WERI-Rb-1 (cell line): ENCODE results near the gene YTHDF2.
A peak's percentile ranks its signal among the peaks of the same experiment; 100 is the strongest.
"Not testable (repeated sequence)": the region's sequence is repeated elsewhere in the genome, so short reads cannot be mapped to it uniquely, and the experiment has no call there.

ENCODE experiments used
- DNase-seq: peaks from one replicate; pipeline ENCODE4 v3.0.0-alpha.2; 2020
- H3K27ac ChIP-seq: fragments of 250-450 bp; sonication (Bioruptor Pico); 2 replicates; pipeline ENCODE4 v1.5.1; 2020; ENCODE audit warnings: mild to moderate bottlenecking, moderate library complexity
- H3K27me3 ChIP-seq: fragments of 250-450 bp; sonication (Bioruptor Pico); 2 replicates; pipeline ENCODE4 v1.5.1; 2021; ENCODE audit warnings: mild to moderate bottlenecking, low read depth, moderate library complexity; ENCODE audit not compliant: insufficient read depth, severe bottlenecking
- H3K36me3 ChIP-seq: fragments of 250-450 bp; sonication (Bioruptor Pico); 2 replicates; pipeline ENCODE4 v1.5.1; 2020; ENCODE audit warnings: mild to moderate bottlenecking, moderate library complexity
- H3K4me3 ChIP-seq: 2 replicates; pipeline ENCODE4 v1.5.1; 2011; ENCODE audit warnings: low read depth, mild to moderate bottlenecking, control low read depth, low read length
- H3K9me3 ChIP-seq: fragments of 250-450 bp; sonication (Bioruptor Pico); 2 replicates; pipeline ENCODE4 v1.5.1; 2021; ENCODE audit warnings: mild to moderate bottlenecking, moderate library complexity; ENCODE audit not compliant: severe bottlenecking
- TF ChIP-seq, protein P1 (sequence below): IDR thresholded peaks from 2 replicates; pipeline ENCODE4 v1.5.1; 2011; ENCODE audit warnings: low read depth, mild to moderate bottlenecking, control low read depth, inconsistent platforms, low read length

The YTHDF2 gene

DNA sequence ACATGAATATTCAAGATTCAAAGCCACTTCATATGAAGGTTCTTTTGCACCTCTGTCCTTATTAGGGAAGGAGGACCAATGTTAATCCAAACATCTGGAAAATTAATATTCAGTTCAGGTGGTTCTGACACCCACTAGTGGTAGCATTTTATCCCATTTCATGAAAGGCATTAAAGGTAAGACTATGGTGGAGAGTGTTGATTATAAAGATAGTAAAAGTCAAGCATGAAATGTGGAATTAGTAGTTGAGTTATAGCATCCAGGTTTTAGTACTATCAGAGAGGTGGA lies 17.5 kb upstream of the YTHDF2 start:
- TF ChIP-seq, protein P1, sequence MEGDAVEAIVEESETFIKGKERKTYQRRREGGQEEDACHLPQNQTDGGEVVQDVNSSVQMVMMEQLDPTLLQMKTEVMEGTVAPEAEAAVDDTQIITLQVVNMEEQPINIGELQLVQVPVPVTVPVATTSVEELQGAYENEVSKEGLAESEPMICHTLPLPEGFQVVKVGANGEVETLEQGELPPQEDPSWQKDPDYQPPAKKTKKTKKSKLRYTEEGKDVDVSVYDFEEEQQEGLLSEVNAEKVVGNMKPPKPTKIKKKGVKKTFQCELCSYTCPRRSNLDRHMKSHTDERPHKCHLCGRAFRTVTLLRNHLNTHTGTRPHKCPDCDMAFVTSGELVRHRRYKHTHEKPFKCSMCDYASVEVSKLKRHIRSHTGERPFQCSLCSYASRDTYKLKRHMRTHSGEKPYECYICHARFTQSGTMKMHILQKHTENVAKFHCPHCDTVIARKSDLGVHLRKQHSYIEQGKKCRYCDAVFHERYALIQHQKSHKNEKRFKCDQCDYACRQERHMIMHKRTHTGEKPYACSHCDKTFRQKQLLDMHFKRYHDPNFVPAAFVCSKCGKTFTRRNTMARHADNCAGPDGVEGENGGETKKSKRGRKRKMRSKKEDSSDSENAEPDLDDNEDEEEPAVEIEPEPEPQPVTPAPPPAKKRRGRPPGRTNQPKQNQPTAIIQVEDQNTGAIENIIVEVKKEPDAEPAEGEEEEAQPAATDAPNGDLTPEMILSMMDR: no peak
- Histone ChIP-seq H3K4me3 (no peak overlapping the region), H3K9me3 (no peaks in the 10 kb centered on the region), H3K27me3 (no peaks in the 10 kb centered on the region), H3K36me3 (peaks cover 8% of the 10 kb centered on the region), H3K27ac (no peak overlapping the region)
- DNase-seq: no peak

DNA sequence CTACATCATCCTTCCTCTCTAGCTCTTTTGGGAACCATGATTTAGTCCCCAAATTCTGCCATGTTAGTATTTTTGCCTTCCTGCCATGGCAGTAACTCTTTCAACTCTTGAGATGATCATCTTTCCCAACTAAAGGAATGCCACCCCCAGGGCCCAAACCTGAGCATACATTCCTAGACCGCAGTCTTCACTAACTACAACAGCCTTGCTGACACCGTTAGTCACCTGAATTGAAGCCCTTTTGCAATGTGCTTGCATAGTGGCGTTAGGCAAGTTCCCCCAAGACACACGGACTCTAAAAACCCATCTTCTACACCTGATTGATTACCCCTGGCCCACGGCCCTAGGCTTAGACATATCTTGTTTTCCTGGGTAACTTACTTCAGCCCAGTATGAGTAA lies 16.4 kb upstream of the YTHDF2 start:
- Histone ChIP-seq H3K4me3 (no peak overlapping the region), H3K36me3 (no peaks in the 10 kb centered on the region; the same call in 1 of the 2 replicates), H3K27me3 (no peaks in the 10 kb centered on the region), H3K27ac (no peak overlapping the region), H3K9me3 (no peaks in the 10 kb centered on the region)
- DNase-seq: no peak
- TF ChIP-seq, protein P1: no peak

DNA sequence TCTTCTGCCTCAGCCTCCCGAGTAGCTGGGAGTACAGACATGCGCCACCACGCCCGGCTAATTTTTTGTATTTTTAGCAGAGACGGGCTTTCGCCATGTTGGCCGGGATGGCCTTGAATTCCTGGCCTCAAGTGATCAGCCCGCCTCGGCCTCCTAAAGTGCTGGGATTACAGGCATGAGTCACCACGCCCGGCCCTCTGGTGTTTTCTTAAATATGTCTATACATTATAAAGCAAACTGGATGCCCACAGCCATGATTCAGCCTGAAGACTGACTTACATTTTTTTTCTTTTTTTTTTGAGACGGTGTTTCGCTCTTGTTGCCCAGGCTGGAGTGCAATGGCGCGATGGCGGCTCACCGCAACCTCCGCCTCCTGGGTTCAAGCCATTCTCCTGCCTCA lies 14.8 kb upstream of the YTHDF2 start:
- H3K4me3 ChIP-seq, DNase-seq, H3K36me3 ChIP-seq, H3K27ac ChIP-seq, H3K9me3 ChIP-seq, H3K27me3 ChIP-seq: not testable (repeated sequence)

DNA sequence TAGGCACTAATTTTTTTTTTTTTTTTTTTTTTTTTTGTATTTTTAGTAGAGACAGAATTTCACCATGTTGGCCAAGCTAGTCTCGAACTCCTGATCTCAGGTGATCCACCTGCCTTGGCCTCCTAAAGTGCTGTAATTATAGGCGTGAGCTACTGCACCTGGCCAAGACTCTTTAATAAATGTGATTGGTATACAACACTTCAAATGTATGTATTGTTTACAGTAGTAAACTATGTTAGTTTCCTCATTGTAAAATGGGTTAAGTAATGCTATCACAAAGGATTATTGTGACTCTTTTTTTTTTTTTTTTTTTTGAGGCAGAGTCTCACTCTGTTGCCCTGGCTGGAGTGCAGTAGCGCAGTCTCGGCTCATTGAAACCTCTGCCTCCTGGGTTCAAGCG lies 11.4 kb upstream of the YTHDF2 start:
- H3K4me3 ChIP-seq, H3K27me3 ChIP-seq, H3K36me3 ChIP-seq: not testable (repeated sequence)

DNA sequence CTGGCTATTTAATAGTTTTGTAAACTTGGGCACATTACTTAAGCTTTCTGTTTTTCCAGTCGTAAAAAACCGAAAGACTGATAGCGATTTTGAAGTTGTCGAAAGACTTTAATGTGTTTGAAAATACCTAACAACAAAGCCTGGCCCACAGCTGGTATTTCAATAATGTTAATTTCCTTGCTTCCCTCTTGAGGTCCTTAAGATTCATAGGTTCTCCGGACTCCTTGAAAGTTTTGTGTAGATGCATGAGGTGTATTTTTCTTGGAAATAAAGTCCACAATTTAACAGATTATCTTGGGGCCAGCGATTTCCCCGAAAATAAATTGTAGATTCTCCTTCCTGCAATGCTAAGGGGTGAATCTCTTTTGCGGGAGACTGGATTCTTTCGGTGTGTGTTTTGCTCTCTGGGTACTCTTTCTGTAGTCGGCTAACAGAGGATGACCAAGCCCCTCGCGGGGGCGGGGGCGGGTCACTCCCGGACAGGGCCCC lies 735 bp upstream of the YTHDF2 start:
- peaks cover 2% of the 10 kb centered on the region for H3K9me3 ChIP-seq
- peak overlapping the region; percentile 98 for H3K27ac ChIP-seq
- TF ChIP-seq, protein P1: no peak
- H3K36me3 ChIP-seq: peaks cover 40% of the 10 kb centered on the region
- H3K4me3 ChIP-seq: peak overlapping the region; percentile 61
- DNase-seq: no peak
- no peaks in the 10 kb centered on the region for H3K27me3 ChIP-seq

More for the DNA sequence above, 11.4 kb upstream of the YTHDF2 start:
- not testable (repeated sequence) for H3K27ac ChIP-seq, H3K9me3 ChIP-seq, DNase-seq

DNA sequence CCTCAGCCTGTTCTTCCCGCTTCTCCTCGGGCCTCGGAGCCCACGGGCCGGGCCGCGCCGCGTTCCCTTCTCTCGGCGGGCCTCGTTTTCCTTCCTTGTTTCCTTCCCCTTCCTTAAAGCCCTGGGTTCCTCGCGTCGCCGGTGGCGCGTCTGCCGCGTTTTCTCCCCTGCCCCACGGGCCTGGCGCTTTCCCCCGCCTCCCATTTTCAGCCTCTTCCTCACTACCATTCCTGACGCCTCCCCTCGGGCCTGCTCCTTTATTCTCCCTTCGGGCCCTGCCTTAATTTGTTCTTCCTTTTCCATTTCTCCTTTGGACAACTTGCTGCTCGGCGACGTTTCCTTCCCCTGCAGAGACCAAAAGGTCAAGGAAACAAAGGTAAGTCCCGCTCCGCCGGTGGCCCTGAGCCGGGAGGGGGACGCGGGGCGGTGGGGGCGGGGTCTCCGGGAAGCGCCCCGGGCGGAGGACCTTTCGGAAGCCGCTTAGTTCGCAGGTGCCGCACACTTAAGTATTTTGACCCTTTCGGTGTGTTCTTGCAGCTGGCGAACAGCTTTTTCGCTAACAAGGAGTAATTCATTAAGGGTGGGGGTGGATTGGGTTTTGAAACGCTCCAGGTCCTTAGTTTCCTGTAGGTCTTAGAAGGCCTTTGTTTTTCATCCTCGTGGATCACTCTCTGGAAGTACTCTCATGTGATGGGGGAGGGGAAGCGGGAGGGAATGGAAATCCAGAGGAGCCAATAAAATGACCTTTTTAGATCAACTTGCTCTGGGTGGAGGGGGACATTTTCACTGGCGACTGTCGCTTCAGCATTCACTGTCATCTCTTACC lies 780 bp downstream of the YTHDF2 start:
- Histone ChIP-seq H3K4me3 (peak overlapping the region; percentile 96), H3K27me3 (no peaks in the 10 kb centered on the region), H3K9me3 (peaks cover 2% of the 10 kb centered on the region), H3K36me3 (peaks cover 54% of the 10 kb centered on the region), H3K27ac (peak overlapping the region; percentile 98)
- TF ChIP-seq, protein P1: no peak
- DNase-seq: peak; percentile 66

DNA sequence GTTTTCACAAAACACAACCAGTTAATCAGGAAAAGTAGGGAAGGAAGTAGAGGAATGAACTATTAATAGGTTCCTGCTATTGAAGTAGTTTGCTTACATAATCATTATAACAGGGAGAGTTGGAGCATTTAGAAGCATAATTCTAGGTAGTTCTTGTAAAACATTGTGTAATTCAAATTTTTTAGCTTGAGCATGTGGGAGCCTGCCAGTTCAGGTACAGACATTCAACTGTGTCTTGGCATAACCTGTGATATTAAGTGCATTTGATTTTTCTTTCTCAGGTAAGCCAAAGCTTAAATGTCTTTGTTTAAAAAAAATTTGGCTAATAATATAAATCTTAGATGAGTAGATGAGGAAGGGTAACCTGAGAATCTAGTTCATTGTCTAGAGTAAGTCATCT lies 3.4 kb downstream of the YTHDF2 start:
- Histone ChIP-seq H3K4me3 (no peak overlapping the region), H3K27ac (no peak overlapping the region), H3K27me3 (no peaks in the 10 kb centered on the region), H3K9me3 (no peaks in the 10 kb centered on the region), H3K36me3 (peaks cover 80% of the 10 kb centered on the region)
- TF ChIP-seq, protein P1: no peak
- no peak for DNase-seq
